GM12872 (cell line): ENCODE results near the gene RPL10.

Source experiments
- CTCF ChIP-seq: IDR thresholded peaks from 3 replicates; pipeline ENCODE4 v1.5.1; 2011; ENCODE audit warnings: low read depth, mild to moderate bottlenecking, low read length, moderate library complexity; ENCODE audit not compliant: insufficient read depth

RPL10 gene

GRCh38 chrX:154429711-154430110, 31.5 kb downstream of the RPL10 start:
- no peak for TF ChIP-seq CTCF

GRCh38 chrX:154430479-154430878, 32.3 kb downstream of the RPL10 start:
- TF ChIP-seq CTCF = no peak

- no peak for TF ChIP-seq CTCF
These were observed 32.7 kb downstream of the RPL10 start for GRCh38 chrX:154430916-154431315.

GRCh38 chrX:154431341-154431740, 33.2 kb downstream of the RPL10 start:
- TF ChIP-seq CTCF = no peak

- TF ChIP-seq CTCF = no peak
These were observed 34.0 kb downstream of the RPL10 start for GRCh38 chrX:154432210-154432609.

- no peak for TF ChIP-seq CTCF
These were observed 35.4 kb downstream of the RPL10 start for GRCh38 chrX:154433605-154434004.

- TF ChIP-seq CTCF = no peak
These were observed 36.4 kb downstream of the RPL10 start for GRCh38 chrX:154434394-154435168.
